Panc1 (cell line): ENCODE measurements around the gene TRMT13. TPM values are rescaled to one million over a fixed set of nuclear protein-coding genes. Genes with fewer than 3 reads are reported as not detected.

Source experiments
- ATAC-seq: fragments of 200-7000 bp; cut with Tn5 transposase; 2 replicates; pipeline ENCODE4 v1.9.1; 2020; ENCODE audit warnings: mild to moderate bottlenecking, moderate library complexity
- BruUV-seq: library from RNA; stranded (reverse); fragments of 400-500 nt; replicated peaks from 2 replicates; lab custom pipeline; 2021; lab: Mats Ljungman, UMichigan
- CTCF ChIA-PET: fragments of 300-600 bp; sonication (Branson Sonifier 250); formaldehyde crosslinking; loops from one replicate; lab custom pipeline; 2022; ENCODE audit warnings: antibody characterized with exemption; lab: Charles Lee
- POLR2A ChIA-PET: fragments of 300-600 bp; sonication (Branson Sonifier 250); formaldehyde crosslinking; loops from one replicate; lab custom pipeline; 2022; ENCODE audit warnings: antibody characterized with exemption; lab: Charles Lee
- DNase-seq: peaks from one replicate; pipeline ENCODE4 v3.0.0-alpha.2; 2010; ENCODE audit warnings: low read depth, low spot score
- H3K27ac ChIP-seq: 2 replicates; pipeline ENCODE4 v1.5.1; 2011; ENCODE audit warnings: mild to moderate bottlenecking, low read length, inconsistent platforms
- H3K27me3 ChIP-seq: fragments of 200-500 bp; sonication (Bioruptor generic); 2 replicates; pipeline ENCODE4 v1.6.0; 2014; ENCODE audit warnings: low read length, inconsistent platforms; ENCODE audit not compliant: control insufficient read depth, insufficient read depth
- H3K36me3 ChIP-seq: fragments of 200-500 bp; sonication (Bioruptor generic); 2 replicates; pipeline ENCODE4 v1.5.1; 2014; ENCODE audit warnings: inconsistent platforms, mild to moderate bottlenecking, low read length, moderate library complexity; ENCODE audit not compliant: control insufficient read depth, insufficient read depth
- H3K4me1 ChIP-seq: 2 replicates; pipeline ENCODE4 v1.5.1; 2011; ENCODE audit warnings: inconsistent platforms, mild to moderate bottlenecking, low read length, moderate library complexity; ENCODE audit not compliant: control insufficient read depth, insufficient read depth
- H3K4me3 ChIP-seq, 2 experiments: 2 replicates each; pipeline ENCODE4 v1.5.1; 2011 to 2012; ENCODE audit warnings: low read depth in 2 of 2, low read length in 2 of 2, mild to moderate bottlenecking in 2 of 2, inconsistent platforms in 1 of 2, moderate library complexity in 1 of 2
- H3K9me3 ChIP-seq: fragments of 200-500 bp; sonication (Bioruptor generic); 2 replicates; pipeline ENCODE4 v1.5.1; 2014; ENCODE audit warnings: low read depth, mild to moderate bottlenecking, inconsistent platforms, low read length, moderate library complexity; ENCODE audit not compliant: control insufficient read depth, insufficient read depth
- CTCF ChIP-seq: fragments of 450-650 bp; IDR thresholded peaks from 2 replicates; pipeline ENCODE4 v1.5.1; 2017; ENCODE audit warnings: mild to moderate bottlenecking
- POLR2AphosphoS5 ChIP-seq: IDR thresholded peaks from 2 replicates; pipeline ENCODE4 v1.6.1; 2012; ENCODE audit warnings: mild to moderate bottlenecking, low read depth, low read length, moderate library complexity
- REST ChIP-seq, 2 experiments: IDR thresholded peaks; 2 replicates each; pipeline ENCODE4 v1.6.1; 2011 to 2012; ENCODE audit warnings: low read depth in 2 of 2, control low read depth in 1 of 2, low read length in 1 of 2, mild to moderate bottlenecking in 1 of 2, moderate library complexity in 1 of 2; ENCODE audit not compliant: insufficient read depth in 1 of 2
- SIN3A ChIP-seq: IDR thresholded peaks from 2 replicates; pipeline ENCODE4 v1.6.1; 2012; ENCODE audit warnings: low read depth, mild to moderate bottlenecking, low read length, moderate library complexity, borderline replicate concordance; ENCODE audit not compliant: insufficient read depth
- TCF7L2 ChIP-seq: IDR thresholded peaks from 2 replicates; pipeline ENCODE4 v1.6.1; 2011; ENCODE audit warnings: mild to moderate bottlenecking, low read depth, low read length, inconsistent platforms
- in situ Hi-C: cut with HindIII; loops from 2 replicates; pipeline ENCODE4 v1.10.0; 2016; ENCODE audit warnings: low sequenced_read_pairs, low pct_unique_long_range_greater_than_20kb
- intact Hi-C: fragments of 100-400 bp; cut with micrococcal nuclease; formaldehyde crosslinking; loops from one replicate; pipeline ENCODE4 v1.10.0; 2022; ENCODE audit not compliant: unreplicated experiment
- total RNA-seq: library from RNA; stranded (reverse); gene quantifications from one replicate; pipeline ENCODE4 v1.2.1, GENCODE V29; 2021; ENCODE audit not compliant: unreplicated experiment

TRMT13 gene
- total RNA-seq, 1 experiment from 2014 or later, result 6.2 TPM

- intact Hi-C loops (no loop called here), in situ Hi-C loops (no loop called here)
- DNase-seq (no peak), ATAC-seq (no peak)
- Histone ChIP-seq H3K27me3 (no peaks in the 10 kb centered on the region), H3K4me3 (no peak overlapping the region), H3K36me3 (peaks cover 6% of the 10 kb centered on the region; the same call in 1 of the 2 replicates), H3K27ac (no peak overlapping the region), H3K4me1 (no peaks in the 10 kb centered on the region), H3K9me3 (no peaks in the 10 kb centered on the region)
- ChIA-PET POLR2A (no interaction called here), CTCF (no interaction called here)
- BruUV-seq, result no TSS peak
- no peak for TF ChIP-seq CTCF
Observed at GRCh38 chr1:100100202-100100601, 32.8 kb upstream of the TRMT13 start.

- intact Hi-C loops (no loop called here), in situ Hi-C loops (no loop called here)
- no peak for ATAC-seq
- no peak for TF ChIP-seq REST (IDR thresholded peaks at IDR 0.05; ENCODE audit: insufficient read depth in 1 of 2, low read depth in 2 of 2, low read length in 1 of 2)
- no peak for TF ChIP-seq POLR2AphosphoS5
- no peak for TF ChIP-seq SIN3A
- no peak for TF ChIP-seq CTCF
- no peak for TF ChIP-seq TCF7L2
- Histone ChIP-seq H3K9me3 (no peaks in the 10 kb centered on the region), H3K27me3 (no peaks in the 10 kb centered on the region), H3K27ac (no peak overlapping the region), H3K36me3 (peaks cover 6% of the 10 kb centered on the region; the same call in 1 of the 2 replicates), H3K4me1 (no peaks in the 10 kb centered on the region), H3K4me3 (no peak overlapping the region)
- BruUV-seq, result no TSS peak
- DNase-seq, result no peak
- CTCF ChIA-PET, result no interaction called here
- POLR2A ChIA-PET, result no interaction called here
Observed at GRCh38 chr1:100101564-100101963, 31.4 kb upstream of the TRMT13 start.
